Large intestine (tissue), 12 donors: ENCODE data around the gene SULT1E1. TPM values are rescaled to one million over a fixed set of nuclear protein-coding genes. Genes with fewer than 3 reads are reported as not detected.
A peak's percentile ranks its signal among the peaks of the same experiment; 100 is the strongest.

ENCODE experiments used
- DNase-seq, 2 donors: peaks; one replicate each; pipeline versions ENCODE4 v3.0.0 to v3.0.0-alpha.2; 2013
- H3K27ac ChIP-seq: one replicate; pipeline ENCODE4 v1.5.1; 2013; ENCODE audit warnings: low read length
- H3K27me3 ChIP-seq: 2 replicates; pipeline ENCODE4 v1.6.1; 2013; ENCODE audit warnings: low read length; ENCODE audit not compliant: control insufficient read depth, insufficient read depth
- H3K36me3 ChIP-seq: 2 replicates; pipeline ENCODE4 v1.6.1; 2013; ENCODE audit warnings: low read length; ENCODE audit not compliant: control insufficient read depth, insufficient read depth
- H3K4me1 ChIP-seq: one replicate; pipeline ENCODE4 v1.6.1; 2013; ENCODE audit warnings: low read length; ENCODE audit not compliant: control insufficient read depth, insufficient read depth
- H3K4me3 ChIP-seq: one replicate; pipeline ENCODE4 v1.5.1; 2013; ENCODE audit warnings: low read length
- H3K9me3 ChIP-seq: one replicate; pipeline ENCODE4 v1.6.1; 2013; ENCODE audit warnings: mild to moderate bottlenecking, low read depth, low read length, moderate library complexity; ENCODE audit not compliant: control insufficient read depth
- WGBS: methylation state at CpG from one replicate; pipeline ENCODE4 v1.1.5; 2013; ENCODE audit warnings: low lambda C conversion rate; ENCODE audit not compliant: insufficient coverage; 5-methylcytosine and 5-hydroxymethylcytosine counted together
- long read RNA-seq, 11 donors: transcript quantifications; one replicate each; lab custom pipeline, GENCODE V29; 2026
- polyA plus RNA-seq: library from polyadenylated mRNA; unstranded; fragments of 120-200 nt; gene quantifications from one replicate; pipeline ENCODE4 v1.2.1, GENCODE V29; 2013

The SULT1E1 gene, protein sequence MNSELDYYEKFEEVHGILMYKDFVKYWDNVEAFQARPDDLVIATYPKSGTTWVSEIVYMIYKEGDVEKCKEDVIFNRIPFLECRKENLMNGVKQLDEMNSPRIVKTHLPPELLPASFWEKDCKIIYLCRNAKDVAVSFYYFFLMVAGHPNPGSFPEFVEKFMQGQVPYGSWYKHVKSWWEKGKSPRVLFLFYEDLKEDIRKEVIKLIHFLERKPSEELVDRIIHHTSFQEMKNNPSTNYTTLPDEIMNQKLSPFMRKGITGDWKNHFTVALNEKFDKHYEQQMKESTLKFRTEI
- 134 TPM for polyA plus RNA-seq
- long read RNA-seq, donor 1, transcript SULT1E1-201 (8 exons, 1,780 nt), result major isoform, 15 of 24 reads
- long read RNA-seq, donor 1, partial matches to known transcripts, result 7 of 24 reads
- long read RNA-seq, donor 1, other reads (novel, unspliced or antisense), result 0 of 24 reads
- long read RNA-seq, donor 2, transcript SULT1E1-201 (8 exons, 1,780 nt), result major isoform, 15 of 33 reads
- long read RNA-seq, donor 2, partial matches to known transcripts, result 18 of 33 reads
- long read RNA-seq, donor 2, other reads (novel, unspliced or antisense), result 0 of 33 reads
- long read RNA-seq, donor 3, transcript SULT1E1-201 (8 exons, 1,780 nt), result major isoform, 33 of 42 reads
- long read RNA-seq, donor 3, partial matches to known transcripts, result 5 of 42 reads
- long read RNA-seq, donor 3, other reads (novel, unspliced or antisense), result 0 of 42 reads
- long read RNA-seq, donor 4, partial matches to known transcripts, result 0 of 3 reads
- long read RNA-seq, donor 4, other reads (novel, unspliced or antisense), result 0 of 3 reads
- long read RNA-seq, donor 5, transcript SULT1E1-201 (8 exons, 1,780 nt), result major isoform, 11 of 11 reads
- long read RNA-seq, donor 5, partial matches to known transcripts, result 0 of 11 reads
- long read RNA-seq, donor 5, other reads (novel, unspliced or antisense), result 0 of 11 reads
- long read RNA-seq, donor 6, transcript SULT1E1-201 (8 exons, 1,780 nt), result major isoform, 22 of 37 reads
- long read RNA-seq, donor 6, partial matches to known transcripts, result 11 of 37 reads
- long read RNA-seq, donor 6, other reads (novel, unspliced or antisense), result 0 of 37 reads
- long read RNA-seq, donor 7, transcript SULT1E1-201 (8 exons, 1,780 nt), result major isoform, 8 of 13 reads
- long read RNA-seq, donor 7, partial matches to known transcripts, result 5 of 13 reads
- long read RNA-seq, donor 7, other reads (novel, unspliced or antisense), result 0 of 13 reads
- long read RNA-seq, donor 8, transcript SULT1E1-201 (8 exons, 1,780 nt), result major isoform, 57 of 79 reads
- long read RNA-seq, donor 8, partial matches to known transcripts, result 20 of 79 reads
- long read RNA-seq, donor 8, other reads (novel, unspliced or antisense), result 0 of 79 reads
- long read RNA-seq, donor 9, transcript SULT1E1-201 (8 exons, 1,780 nt), result major isoform, 29 of 40 reads
- long read RNA-seq, donor 9, partial matches to known transcripts, result 8 of 40 reads
- long read RNA-seq, donor 9, other reads (novel, unspliced or antisense), result 0 of 40 reads
- long read RNA-seq, donor 10, transcript SULT1E1-201 (8 exons, 1,780 nt), result major isoform, 28 of 57 reads
- long read RNA-seq, donor 10, partial matches to known transcripts, result 26 of 57 reads
- long read RNA-seq, donor 10, other reads (novel, unspliced or antisense), result 0 of 57 reads
- long read RNA-seq, donor 11, transcript SULT1E1-201 (8 exons, 1,780 nt), result major isoform, 22 of 25 reads
- long read RNA-seq, donor 11, partial matches to known transcripts, result 0 of 25 reads
- long read RNA-seq, donor 11, other reads (novel, unspliced or antisense), result 0 of 25 reads

DNA sequence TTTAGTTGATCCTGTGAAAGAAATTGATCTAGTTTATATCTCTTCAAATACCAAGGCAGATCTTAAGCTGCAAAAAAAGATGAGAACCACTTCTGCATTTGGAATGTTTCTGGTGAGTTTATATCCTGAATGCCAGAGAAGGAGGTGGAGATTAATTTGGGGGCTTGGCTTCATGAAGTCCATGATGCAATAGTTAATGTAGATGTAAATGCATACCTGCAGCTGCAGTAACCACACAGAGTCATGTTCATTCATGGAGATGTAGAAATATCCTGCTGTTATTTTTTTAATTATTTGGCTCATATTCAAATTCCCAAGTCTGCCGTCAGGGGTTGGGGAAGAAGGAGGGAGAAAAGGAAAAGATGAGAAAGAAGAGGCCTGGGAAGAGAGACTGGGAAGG, at the start of gene SULT1E1:
Gene SULT1E1, minus strand, starts transcription at position 94 of the 400 bp plus-strand sequence. CDS start 2,501 bp downstream, outside the sequence.
- peaks cover 10% of the 10 kb centered on the region for H3K4me1 ChIP-seq
- peak; percentile 62 to 71 for DNase-seq
- H3K27me3 ChIP-seq, result no peaks in the 10 kb centered on the region
- H3K4me3 ChIP-seq, result peak within 1 kb of the TSS; percentile 59
- 0% methylated on average over 1 of the region's 1 CpG for WGBS
- no peaks in the 10 kb centered on the region for H3K36me3 ChIP-seq
- no peaks in the 10 kb centered on the region for H3K9me3 ChIP-seq
- H3K27ac ChIP-seq, result peak within 1 kb of the TSS; percentile 97

DNA sequence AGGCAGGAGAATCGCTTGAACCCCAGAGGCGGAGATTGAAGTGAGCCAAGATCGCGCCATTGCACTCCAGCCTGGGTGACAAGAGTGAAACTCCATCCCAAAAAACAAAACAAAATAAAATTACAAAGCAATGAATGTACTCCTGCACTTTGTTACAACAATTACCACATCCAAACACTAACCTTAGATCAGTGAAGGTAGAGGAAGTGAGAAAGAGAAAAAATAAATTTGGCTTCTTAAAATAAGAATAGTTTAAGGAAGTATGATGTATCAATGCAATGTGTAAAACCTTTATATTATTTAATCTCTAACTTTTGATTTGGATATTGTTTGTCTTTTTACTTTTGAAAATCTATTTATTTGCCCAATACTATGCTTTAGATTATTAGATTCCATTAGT, 49.2 kb upstream of the SULT1E1 start:
- Histone ChIP-seq H3K4me3 (no peak overlapping the region), H3K36me3 (no peaks in the 10 kb centered on the region), H3K9me3 (no peaks in the 10 kb centered on the region), H3K4me1 (no peaks in the 10 kb centered on the region), H3K27me3 (no peaks in the 10 kb centered on the region), H3K27ac (no peak overlapping the region)
- whole genome bisulfite sequencing, result no CpG with 5 or more reads among the region's 4 CpGs
- no peak for DNase-seq

DNA sequence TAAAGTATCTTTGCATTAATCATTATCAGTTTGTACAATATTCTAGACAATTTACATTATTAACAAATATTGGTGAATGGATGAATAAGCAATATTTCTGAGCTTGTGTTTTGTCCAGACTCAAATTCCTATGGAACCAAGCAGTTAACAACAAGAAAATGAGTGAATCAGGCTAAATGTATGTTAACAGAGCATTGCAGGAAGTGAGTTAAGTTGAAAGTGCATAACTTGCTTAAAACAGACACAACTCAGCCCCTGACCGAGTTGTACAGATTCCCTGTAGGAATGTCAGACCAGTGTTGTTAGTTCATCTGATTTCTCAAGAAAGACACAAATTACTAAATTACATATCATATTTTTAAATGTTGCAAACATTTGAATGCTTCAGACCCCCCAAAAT, 47.2 kb upstream of the SULT1E1 start:
- Histone ChIP-seq H3K4me1 (no peaks in the 10 kb centered on the region), H3K27me3 (no peaks in the 10 kb centered on the region), H3K36me3 (no peaks in the 10 kb centered on the region), H3K9me3 (no peaks in the 10 kb centered on the region), H3K4me3 (no peak overlapping the region), H3K27ac (no peak overlapping the region)
- DNase-seq, result no peak
- WGBS, result 67% methylated on average over 1 of the region's 1 CpG

DNA sequence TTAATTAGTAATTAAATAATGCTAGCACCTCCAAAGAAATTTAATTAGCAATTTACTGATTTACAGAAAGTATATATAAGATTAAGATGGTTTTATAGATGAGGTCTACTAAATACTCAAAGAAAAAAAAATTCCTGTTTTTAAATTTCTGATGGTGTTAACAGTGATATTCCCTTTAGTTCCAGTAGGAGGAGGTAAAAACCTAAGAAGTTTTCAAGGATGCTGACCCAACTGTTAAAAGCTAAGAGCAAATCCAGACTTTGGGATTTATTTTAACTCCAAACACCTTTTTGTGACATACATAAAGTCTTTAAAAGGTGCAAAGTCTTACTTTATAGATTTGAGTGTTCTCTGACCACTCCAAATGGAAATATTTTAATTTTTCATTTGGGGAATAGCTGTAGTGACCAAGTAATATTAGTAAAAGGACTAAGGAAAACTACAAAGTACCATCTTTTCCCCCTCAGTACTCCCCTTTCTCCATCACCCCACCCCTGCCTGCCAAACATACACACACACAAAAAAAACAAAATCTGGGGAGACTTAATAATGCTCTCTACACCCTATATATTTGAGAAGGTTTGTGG, 36.7 kb upstream of the SULT1E1 start:
- Histone ChIP-seq H3K9me3 (no peaks in the 10 kb centered on the region), H3K36me3 (no peaks in the 10 kb centered on the region), H3K4me3 (no peak overlapping the region), H3K27ac (no peak overlapping the region), H3K27me3 (no peaks in the 10 kb centered on the region), H3K4me1 (no peaks in the 10 kb centered on the region)
- no peak for DNase-seq

DNA sequence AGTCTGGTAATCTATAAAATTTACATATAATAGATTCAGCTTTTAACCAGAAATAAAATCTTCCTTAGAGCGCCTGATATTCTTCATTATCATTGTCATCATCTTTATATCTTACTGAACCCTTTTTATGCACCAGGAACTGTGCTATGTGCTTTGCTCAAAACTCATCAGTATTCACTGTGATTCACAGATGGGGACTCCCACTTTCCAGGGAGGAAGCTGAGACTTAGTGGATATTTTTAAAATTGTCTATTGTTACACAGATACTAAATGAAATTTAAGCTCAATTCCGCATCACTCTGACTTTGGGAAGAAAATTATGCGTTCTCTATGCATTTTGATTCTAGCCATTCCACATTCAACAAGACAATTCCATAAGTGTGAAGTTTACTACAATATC, 34.8 kb upstream of the SULT1E1 start:
- H3K4me3 ChIP-seq, result no peak overlapping the region
- no peaks in the 10 kb centered on the region for H3K27me3 ChIP-seq
- H3K9me3 ChIP-seq, result no peaks in the 10 kb centered on the region
- no peaks in the 10 kb centered on the region for H3K4me1 ChIP-seq
- no peak for DNase-seq
- WGBS, result 100% methylated on average over 2 of the region's 3 CpGs
- no peaks in the 10 kb centered on the region for H3K36me3 ChIP-seq
- no peak overlapping the region for H3K27ac ChIP-seq

DNA sequence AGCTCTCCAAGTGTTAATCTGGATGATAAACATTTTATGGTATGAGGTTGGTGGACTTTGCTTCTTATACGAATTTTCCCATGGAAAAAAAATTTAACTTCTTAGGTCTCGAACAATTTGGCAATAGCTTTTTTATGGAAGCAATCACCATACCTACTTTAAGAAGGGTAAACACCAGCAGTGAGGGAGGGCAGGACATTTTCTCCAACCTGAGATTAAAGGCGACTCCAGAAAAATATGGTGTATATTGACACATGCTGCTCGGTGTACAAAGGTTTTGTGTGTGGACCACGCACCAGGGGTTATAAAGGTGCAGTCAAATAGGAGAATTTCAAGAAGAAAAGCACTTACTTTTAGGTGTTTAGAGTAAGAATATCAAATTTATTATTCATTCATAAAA, 34.2 kb upstream of the SULT1E1 start:
- Histone ChIP-seq H3K27ac (no peak overlapping the region), H3K4me3 (no peak overlapping the region), H3K27me3 (no peaks in the 10 kb centered on the region), H3K9me3 (no peaks in the 10 kb centered on the region), H3K36me3 (no peaks in the 10 kb centered on the region), H3K4me1 (no peaks in the 10 kb centered on the region)
- 0% methylated on average over 1 of the region's 5 CpGs for WGBS
- DNase-seq, result peak in 1 of 2 donors; percentile 63

DNA sequence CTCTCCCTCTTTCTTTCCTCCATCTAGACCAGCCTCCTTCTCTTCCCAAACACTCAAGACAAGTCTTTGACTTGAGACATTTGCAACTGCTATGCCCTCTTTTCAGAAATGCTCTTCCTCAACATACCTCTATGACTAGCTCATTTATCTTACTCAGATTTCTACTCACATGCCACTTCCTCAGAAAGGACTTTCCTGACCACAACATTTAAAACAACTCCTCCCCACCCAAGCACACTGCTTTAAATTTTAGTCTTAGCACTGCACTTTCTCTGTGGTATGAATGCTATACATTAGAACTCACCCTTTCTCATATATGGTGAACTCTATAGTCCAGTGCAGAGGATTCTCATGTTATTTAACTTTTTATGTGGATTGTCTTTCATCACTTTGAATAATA, 28.4 kb upstream of the SULT1E1 start:
- no peak for DNase-seq
- Histone ChIP-seq H3K27ac (no peak overlapping the region), H3K36me3 (no peaks in the 10 kb centered on the region), H3K9me3 (peaks cover 2% of the 10 kb centered on the region), H3K4me3 (no peak overlapping the region), H3K4me1 (no peaks in the 10 kb centered on the region), H3K27me3 (no peaks in the 10 kb centered on the region)

DNA sequence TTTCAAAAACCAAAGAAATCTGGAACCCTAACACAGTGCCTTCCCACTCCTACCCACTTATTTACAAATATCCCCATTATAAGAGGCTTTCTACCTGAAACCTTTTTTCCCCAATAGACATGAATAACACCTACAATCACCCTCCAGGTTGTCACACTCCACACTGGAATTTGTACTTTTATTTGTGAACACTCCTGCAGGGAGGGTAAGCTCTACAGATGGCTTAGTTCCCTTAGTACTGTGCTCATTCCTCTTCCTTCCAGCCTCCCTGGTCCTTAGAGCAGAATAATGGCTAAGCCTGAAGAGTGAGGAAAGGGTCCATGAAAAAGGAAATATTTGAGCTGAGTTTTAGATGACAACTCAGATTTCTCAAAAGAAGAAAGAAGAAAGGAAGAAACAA, 22.2 kb upstream of the SULT1E1 start:
- Histone ChIP-seq H3K36me3 (no peaks in the 10 kb centered on the region), H3K9me3 (peaks cover 3% of the 10 kb centered on the region), H3K4me3 (no peak overlapping the region), H3K27ac (no peak overlapping the region), H3K27me3 (no peaks in the 10 kb centered on the region), H3K4me1 (peaks cover 9% of the 10 kb centered on the region)
- no peak for DNase-seq

DNA sequence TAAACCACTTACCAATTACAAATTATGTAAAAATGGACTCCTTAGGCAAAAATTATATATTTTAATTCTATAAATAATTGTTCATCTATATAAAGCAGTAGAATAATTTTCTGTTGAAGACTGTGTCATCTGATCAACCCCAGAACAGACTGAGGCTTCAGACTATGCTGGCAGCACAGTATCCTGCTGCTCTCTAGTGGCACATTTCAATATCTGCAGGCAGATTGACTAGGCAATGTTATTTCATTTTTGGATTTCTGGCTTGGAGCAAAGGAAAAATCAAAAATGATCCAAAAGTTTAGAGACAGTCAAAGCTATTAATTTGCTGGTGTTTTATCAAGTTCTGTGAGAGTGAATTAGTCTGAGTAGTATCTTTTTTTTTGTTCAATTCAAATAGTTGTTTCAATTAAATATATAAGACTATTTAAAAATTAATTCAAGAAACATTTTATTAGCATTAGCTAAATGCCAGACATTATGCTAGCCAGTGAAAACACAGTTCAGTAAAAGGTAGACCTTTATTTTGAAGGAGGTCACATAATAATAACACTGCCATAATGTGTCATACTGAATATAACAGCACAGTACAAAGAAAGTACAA, 21.3 kb upstream of the SULT1E1 start:
- DNase-seq, result peak; percentile 36 to 42
- H3K36me3 ChIP-seq, result no peaks in the 10 kb centered on the region

More for the DNA sequence above, 21.3 kb upstream of the SULT1E1 start:
- Histone ChIP-seq H3K27me3 (no peaks in the 10 kb centered on the region), H3K4me3 (no peak overlapping the region), H3K27ac (no peak overlapping the region), H3K4me1 (peaks cover 17% of the 10 kb centered on the region), H3K9me3 (peaks cover 3% of the 10 kb centered on the region)
